K562 treated with DMSO at 1 percent for 4 hours (cell line): ENCODE data around the gene TMEM92. TPM values are rescaled to one million over a fixed set of nuclear protein-coding genes. Genes with fewer than 3 reads are reported as not detected.

Source experiments
- total RNA-seq: library from RNA; unstranded; fragments of 300-600 nt; gene quantifications from 2 replicates; pipeline ENCODE4 v1.2.3, GENCODE V29; 2022; ENCODE audit not compliant: insufficient read depth

TMEM92 gene
- total RNA-seq = 1.3 TPM in 1 of 2 replicates, not detected in the other

DNA sequence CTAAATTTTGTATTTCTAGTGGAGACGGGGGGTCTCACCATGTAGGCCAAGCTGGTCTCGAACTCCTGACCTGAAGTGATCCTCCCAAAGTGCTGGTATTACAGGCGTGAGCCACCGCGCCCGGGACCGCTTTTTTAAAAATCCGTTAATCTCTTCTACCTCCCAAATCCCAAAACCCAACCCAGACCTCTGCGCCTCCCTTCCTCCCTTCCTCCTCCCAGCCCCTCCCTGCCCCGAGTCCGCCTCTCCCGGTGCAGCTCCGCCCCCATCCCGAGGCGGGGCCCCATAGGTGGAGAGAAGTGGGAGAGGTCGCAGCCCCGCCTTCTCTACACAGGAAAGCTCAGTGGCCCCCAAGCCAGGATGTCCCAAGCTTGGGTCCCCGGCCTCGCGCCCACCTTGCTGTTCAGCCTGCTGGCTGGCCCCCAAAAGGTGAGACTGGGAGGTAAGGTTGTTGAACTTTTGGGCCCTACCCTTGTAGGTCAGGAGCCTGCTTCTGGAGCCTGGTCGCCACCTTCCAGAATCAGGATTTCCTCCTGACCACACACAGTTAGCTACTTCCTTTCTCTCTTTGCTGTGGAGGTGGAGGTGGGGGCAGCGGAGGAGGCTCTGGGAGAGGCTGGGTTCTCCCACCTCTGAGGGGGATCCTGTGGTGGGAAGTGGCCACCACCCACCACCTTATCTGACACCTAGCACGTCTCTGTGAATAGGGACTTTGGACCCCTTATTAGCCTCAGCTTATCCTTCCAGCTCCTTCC lies at the start of gene TMEM92:
TSS of gene TMEM92 (plus strand) at position 325 of the 755 bp plus-strand sequence. CDS start at position 361, 36 bp downstream.

Other genes starting within 250 kb of the TMEM92 start
- 2.7 TPM in 1 of 2 replicates, not detected in the other for gene ITGA3, start 218.4 kb upstream of the TMEM92 start, total RNA-seq
- gene PDK2, start 179.1 kb upstream of the TMEM92 start, total RNA-seq = 2.1 TPM in 1 of 2 replicates, not detected in the other
- 0.29 TPM in 1 of 2 replicates, not detected in the other for gene SAMD14, start 144.3 kb upstream of the TMEM92 start, total RNA-seq
- gene PPP1R9B, start 123.8 kb upstream of the TMEM92 start, total RNA-seq = 21.4 and 26.4 TPM in 2 replicates
- gene SGCA, start 108.5 kb upstream of the TMEM92 start, total RNA-seq = not detected in 2 replicates
- gene COL1A1, start 72.8 kb upstream of the TMEM92 start, total RNA-seq = 0.63 and 0.67 TPM in 2 replicates
- gene XYLT2, start 71.7 kb downstream of the TMEM92 start, total RNA-seq = 7.5 and 7.7 TPM in 2 replicates
- gene MRPL27, start 98.7 kb downstream of the TMEM92 start, total RNA-seq = 55.0 and 62.6 TPM in 2 replicates
- 12.6 and 13.4 TPM in 2 replicates for gene EME1, start 98.8 kb downstream of the TMEM92 start, total RNA-seq
- gene LRRC59, start 123.1 kb downstream of the TMEM92 start, total RNA-seq = 188 TPM in 2 replicates
- gene ACSF2, start 151.8 kb downstream of the TMEM92 start, total RNA-seq = 20.7 and 28.9 TPM in 2 replicates
- 0.38 TPM in 1 of 2 replicates, not detected in the other for gene CHAD, start 194.4 kb downstream of the TMEM92 start, total RNA-seq
- 18.4 and 21.4 TPM in 2 replicates for gene RSAD1, start 204.4 kb downstream of the TMEM92 start, total RNA-seq
- gene MYCBPAP, start 234.0 kb downstream of the TMEM92 start, total RNA-seq = not detected in 2 replicates